GM12878 (cell line): Measurements from ENCODE around the gene DCLK2. TPM values are rescaled to one million over a fixed set of nuclear protein-coding genes. Genes with fewer than 3 reads are reported as not detected.
A peak's percentile ranks its signal among the peaks of the same experiment; 100 is the strongest.

Experiments used
- BACH1 ChIP-seq: fragments of 450-650 bp; IDR thresholded peaks from 2 replicates; pipeline ENCODE4 v1.6.1; 2017; ENCODE audit warnings: mild to moderate bottlenecking, borderline replicate concordance
- BHLHE40 ChIP-seq, 2 experiments: fragments of 450-650 bp in 1 of 2; IDR thresholded peaks; 2 replicates each; pipeline ENCODE4 v1.6.1; 2011 to 2017; ENCODE audit warnings: low read depth in 2 of 2, borderline replicate concordance in 1 of 2, improper control_type of control experiment in 1 of 2, low read length in 1 of 2, mild to moderate bottlenecking in 1 of 2
- DPF2 ChIP-seq: fragments of 450-650 bp; IDR thresholded peaks from 2 replicates; pipeline ENCODE4 v1.6.1; 2017; ENCODE audit warnings: mild to moderate bottlenecking
- EP300 ChIP-seq, 2 experiments: fragments of 150-350 bp in 1 of 2; IDR thresholded peaks; 2 replicates each; pipeline ENCODE4 v1.6.1; 2011 to 2012; ENCODE audit warnings: low read depth in 2 of 2, low read length in 2 of 2, borderline replicate concordance in 1 of 2, improper control_type of control experiment in 1 of 2, inconsistent platforms in 1 of 2; ENCODE audit not compliant: control insufficient read depth in 1 of 2
- ESRRA ChIP-seq: IDR thresholded peaks from 2 replicates; pipeline ENCODE4 v1.6.1; 2012; ENCODE audit warnings: mild to moderate bottlenecking, low read length, improper control_type of control experiment
- ETV6 ChIP-seq, 2 experiments: fragments of 450-650 bp in 1 of 2; IDR thresholded peaks in 1 of 2; conservative IDR thresholded peaks in 1 of 2; 2 replicates each; pipeline ENCODE4 v1.6.1; 2014; ENCODE audit warnings: antibody characterized with exemption in 1 of 2, borderline replicate concordance in 1 of 2, low read depth in 1 of 2, mild to moderate bottlenecking in 1 of 2, moderate library complexity in 1 of 2
- EZH2 ChIP-seq: IDR thresholded peaks from 2 replicates; pipeline ENCODE4 v1.6.1; 2012; ENCODE audit warnings: low read depth, mild to moderate bottlenecking, control low read depth, inconsistent platforms, low read length, borderline replicate concordance; ENCODE audit not compliant: control insufficient read depth
- IKZF2 ChIP-seq, 2 experiments: fragments of 450-650 bp; IDR thresholded peaks; 2 replicates each; pipeline ENCODE4 v1.6.1; 2017; ENCODE audit warnings: mild to moderate bottlenecking in 2 of 2, moderate library complexity in 2 of 2
- JUNB ChIP-seq: IDR thresholded peaks from 2 replicates; pipeline ENCODE4 v1.6.1; 2016; ENCODE audit warnings: antibody characterized with exemption, mild to moderate bottlenecking
- JUND ChIP-seq: IDR thresholded peaks from 2 replicates; pipeline ENCODE4 v1.6.1; 2012; ENCODE audit warnings: low read depth, mild to moderate bottlenecking, low read length, improper control_type of control experiment, moderate library complexity
- KAT2A ChIP-seq: conservative IDR thresholded peaks from 2 replicates; pipeline ENCODE4 v1.6.1; 2011; ENCODE audit warnings: low read depth, low read length; ENCODE audit not compliant: control insufficient read depth
- MTA2 ChIP-seq: fragments of 450-650 bp; IDR thresholded peaks from 2 replicates; pipeline ENCODE4 v1.6.1; 2016; ENCODE audit warnings: low read depth, mild to moderate bottlenecking, moderate library complexity
- PAX8 ChIP-seq: fragments of 450-650 bp; IDR thresholded peaks from 2 replicates; pipeline ENCODE4 v1.6.1; 2017; ENCODE audit warnings: mild to moderate bottlenecking, moderate library complexity
- POLR2A ChIP-seq: IDR thresholded peaks from 2 replicates; pipeline ENCODE4 v1.6.1; 2011; ENCODE audit warnings: low read depth, mild to moderate bottlenecking, low read length
- RCOR1 ChIP-seq: conservative IDR thresholded peaks from 2 replicates; pipeline ENCODE4 v1.6.1; 2012; ENCODE audit warnings: low read depth, low read length, improper control_type of control experiment
- RFX5 ChIP-seq: IDR thresholded peaks from 2 replicates; pipeline ENCODE4 v1.6.1; 2011; ENCODE audit warnings: low read depth, low read length, improper control_type of control experiment
- SMC3 ChIP-seq: IDR thresholded peaks from 2 replicates; pipeline ENCODE4 v1.6.1; 2011; ENCODE audit warnings: low read length, improper control_type of control experiment, borderline replicate concordance
- SPI1 ChIP-seq: IDR thresholded peaks from 2 replicates; pipeline ENCODE4 v1.6.1; 2011; ENCODE audit warnings: low read depth, mild to moderate bottlenecking, low read length, moderate library complexity, borderline replicate concordance; ENCODE audit not compliant: insufficient read depth
- SREBF1 ChIP-seq: IDR thresholded peaks from 2 replicates; pipeline ENCODE4 v1.6.1; 2012; ENCODE audit warnings: mild to moderate bottlenecking, low read length
- STAT3 ChIP-seq: IDR thresholded peaks from 2 replicates; pipeline ENCODE4 v1.6.1; 2011; ENCODE audit warnings: low read depth, low read length, improper control_type of control experiment
- SUPT20H ChIP-seq: IDR thresholded peaks from 2 replicates; pipeline ENCODE4 v1.6.1; 2011; ENCODE audit warnings: low read depth, mild to moderate bottlenecking, low read length, moderate library complexity, borderline replicate concordance; ENCODE audit not compliant: control insufficient read depth
- TCF3 ChIP-seq: IDR thresholded peaks from 2 replicates; pipeline ENCODE4 v1.6.1; 2012; ENCODE audit warnings: low read depth, mild to moderate bottlenecking, low read length, borderline replicate concordance; ENCODE audit not compliant: insufficient read depth
- ZBED1 ChIP-seq: IDR thresholded peaks from 2 replicates; pipeline ENCODE4 v1.6.1; 2016; ENCODE audit warnings: borderline replicate concordance
- polyA plus RNA-seq, 11 experiments: library from polyadenylated mRNA; depleted of rRNA in 4 of 11; unstranded in 6 of 11; stranded (reverse) in 5 of 11; fragments of >200 nt; fragmentation: Nextera tagmentation in 4 of 11; fragmentation: Illumina TruSeq in 1 of 11; extraction: Ambion mirVana in 4 of 11; extraction: Trizol in 1 of 11; gene quantifications; 1 replicate in 1 of 11; 2 replicates in 10 of 11; pipeline versions ENCODE4 v1.2.1 to v1.2.3, GENCODE V29; 2011 to 2016; ENCODE audit warnings: inconsistent platforms in 2 of 11, missing spikeins in 2 of 11, low read depth in 1 of 11
- total RNA-seq, 4 experiments: library from RNA; depleted of rRNA in 3 of 4; stranded (reverse); fragments of >200 nt in 3 of 4; fragmentation: Illumina TruSeq in 1 of 4; extraction: Trizol in 1 of 4; gene quantifications; 2 replicates each; pipeline versions ENCODE4 v1.2.1 to v1.2.3, GENCODE V29; 2013 to 2021
- TF ChIP-seq, protein P1 (sequence below): fragments of 450-650 bp; formaldehyde crosslinking; IDR thresholded peaks from 2 replicates; pipeline ENCODE4 v1.4.0; 2022; ENCODE audit warnings: mild to moderate bottlenecking, moderate library complexity
- TF ChIP-seq, protein P2 (sequence below): fragments of 450-650 bp; formaldehyde crosslinking; IDR thresholded peaks from 2 replicates; pipeline ENCODE4 v1.5.0; 2022; ENCODE audit warnings: mild to moderate bottlenecking, missing genetic modification characterization

DCLK2 gene
- total and polyA plus RNA-seq, 10 of the 15 experiments (the other 5 are each of a cell fraction or from before 2014, with no cell fraction given) = not detected

DNA sequence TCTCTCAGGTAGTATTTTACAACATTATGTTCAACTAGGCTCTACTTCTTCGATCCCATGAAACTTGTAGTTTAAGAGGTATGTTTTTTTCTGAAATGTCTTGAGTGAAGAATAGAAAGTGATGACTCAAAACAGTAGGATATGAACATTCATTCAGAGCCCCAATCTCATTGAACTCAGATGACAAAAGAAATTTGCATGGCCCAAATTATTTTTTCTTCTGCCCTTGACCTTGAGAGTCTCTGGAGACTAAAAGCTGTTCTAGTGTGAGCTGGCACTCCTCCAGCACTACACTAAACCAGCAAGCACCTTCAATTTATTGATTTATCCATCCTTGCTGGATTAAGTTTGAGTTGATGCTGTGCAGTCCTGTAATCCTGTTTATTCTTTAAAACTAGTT is 4.0 kb downstream of the DCLK2 start (continued):
- TF ChIP-seq, protein P1, sequence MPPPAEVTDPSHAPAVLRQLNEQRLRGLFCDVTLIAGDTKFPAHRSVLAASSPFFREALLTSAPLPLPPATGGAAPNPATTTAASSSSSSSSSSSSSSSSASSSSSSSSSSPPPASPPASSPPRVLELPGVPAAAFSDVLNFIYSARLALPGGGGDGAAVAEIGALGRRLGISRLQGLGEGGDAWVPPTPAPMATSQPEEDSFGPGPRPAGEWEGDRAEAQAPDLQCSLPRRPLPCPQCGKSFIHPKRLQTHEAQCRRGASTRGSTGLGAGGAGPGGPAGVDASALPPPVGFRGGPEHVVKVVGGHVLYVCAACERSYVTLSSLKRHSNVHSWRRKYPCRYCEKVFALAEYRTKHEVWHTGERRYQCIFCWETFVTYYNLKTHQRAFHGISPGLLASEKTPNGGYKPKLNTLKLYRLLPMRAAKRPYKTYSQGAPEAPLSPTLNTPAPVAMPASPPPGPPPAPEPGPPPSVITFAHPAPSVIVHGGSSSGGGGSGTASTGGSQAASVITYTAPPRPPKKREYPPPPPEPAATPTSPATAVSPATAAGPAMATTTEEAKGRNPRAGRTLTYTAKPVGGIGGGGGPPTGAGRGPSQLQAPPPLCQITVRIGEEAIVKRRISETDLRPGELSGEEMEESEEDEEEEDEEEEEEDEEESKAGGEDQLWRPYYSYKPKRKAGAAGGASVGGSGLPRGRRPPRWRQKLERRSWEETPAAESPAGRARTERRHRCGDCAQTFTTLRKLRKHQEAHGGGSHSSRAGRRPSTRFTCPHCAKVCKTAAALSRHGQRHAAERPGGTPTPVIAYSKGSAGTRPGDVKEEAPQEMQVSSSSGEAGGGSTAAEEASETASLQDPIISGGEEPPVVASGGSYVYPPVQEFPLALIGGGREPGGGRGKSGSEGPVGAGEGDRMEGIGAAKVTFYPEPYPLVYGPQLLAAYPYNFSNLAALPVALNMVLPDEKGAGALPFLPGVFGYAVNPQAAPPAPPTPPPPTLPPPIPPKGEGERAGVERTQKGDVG = no peak
- TF ChIP-seq TCF3 (no peak), BACH1 (no peak), RCOR1 (no peak), RFX5 (no peak), DPF2 (no peak), IKZF2 (IDR thresholded peaks at IDR 0.05) (peak in 1 of 2 experiments; percentile 37; a peak in 1 of 4 replicates), KAT2A (no peak), SMC3 (no peak), EZH2 (no peak), SPI1 (no peak), POLR2A (no peak), ESRRA (peak; percentile 95), PAX8 (no peak), EP300 (IDR thresholded peaks at IDR 0.05; ENCODE audit: borderline replicate concordance in 1 of 2, control insufficient read depth in 1 of 2, low read depth in 2 of 2, low read length in 2 of 2) (0 out of 4 replicates have a peak, but pooled peaks of 1 of the 2 experiments have one; percentile 28), BHLHE40 (IDR thresholded peaks at IDR 0.05; ENCODE audit: borderline replicate concordance in 1 of 2, low read depth in 2 of 2, low read length in 1 of 2) (no peak), STAT3 (no peak), SREBF1 (no peak), ETV6 (conservative IDR thresholded peaks at IDR 0.05 in 1 of 2, IDR thresholded peaks at IDR 0.05 in 1 of 2; ENCODE audit: borderline replicate concordance in 1 of 2, low read depth in 1 of 2) (peak in 1 of 2 experiments; percentile 60; a peak in 1 of 4 replicates), SUPT20H (no peak), ZBED1 (no peak), JUND (0 out of 2 replicates have a peak, but pooled peaks have one; percentile 51), JUNB (peak; percentile 96), MTA2 (no peak)
- TF ChIP-seq, protein P2, sequence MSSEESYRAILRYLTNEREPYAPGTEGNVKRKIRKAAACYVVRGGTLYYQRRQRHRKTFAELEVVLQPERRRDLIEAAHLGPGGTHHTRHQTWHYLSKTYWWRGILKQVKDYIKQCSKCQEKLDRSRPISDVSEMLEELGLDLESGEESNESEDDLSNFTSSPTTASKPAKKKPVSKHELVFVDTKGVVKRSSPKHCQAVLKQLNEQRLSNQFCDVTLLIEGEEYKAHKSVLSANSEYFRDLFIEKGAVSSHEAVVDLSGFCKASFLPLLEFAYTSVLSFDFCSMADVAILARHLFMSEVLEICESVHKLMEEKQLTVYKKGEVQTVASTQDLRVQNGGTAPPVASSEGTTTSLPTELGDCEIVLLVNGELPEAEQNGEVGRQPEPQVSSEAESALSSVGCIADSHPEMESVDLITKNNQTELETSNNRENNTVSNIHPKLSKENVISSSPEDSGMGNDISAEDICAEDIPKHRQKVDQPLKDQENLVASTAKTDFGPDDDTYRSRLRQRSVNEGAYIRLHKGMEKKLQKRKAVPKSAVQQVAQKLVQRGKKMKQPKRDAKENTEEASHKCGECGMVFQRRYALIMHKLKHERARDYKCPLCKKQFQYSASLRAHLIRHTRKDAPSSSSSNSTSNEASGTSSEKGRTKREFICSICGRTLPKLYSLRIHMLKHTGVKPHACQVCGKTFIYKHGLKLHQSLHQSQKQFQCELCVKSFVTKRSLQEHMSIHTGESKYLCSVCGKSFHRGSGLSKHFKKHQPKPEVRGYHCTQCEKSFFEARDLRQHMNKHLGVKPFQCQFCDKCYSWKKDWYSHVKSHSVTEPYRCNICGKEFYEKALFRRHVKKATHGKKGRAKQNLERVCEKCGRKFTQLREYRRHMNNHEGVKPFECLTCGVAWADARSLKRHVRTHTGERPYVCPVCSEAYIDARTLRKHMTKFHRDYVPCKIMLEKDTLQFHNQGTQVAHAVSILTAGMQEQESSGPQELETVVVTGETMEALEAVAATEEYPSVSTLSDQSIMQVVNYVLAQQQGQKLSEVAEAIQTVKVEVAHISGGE (CRISPR knock-in tag) = no peak
